SH-SY5Y (cell line): ENCODE measurements around the gene FMN2.

ENCODE experiments used
- GATA2 ChIP-seq: IDR thresholded peaks from 2 replicates; pipeline ENCODE4 v1.6.1; 2011; ENCODE audit warnings: mild to moderate bottlenecking, low read depth, low read length
- GATA3 ChIP-seq: IDR thresholded peaks from 2 replicates; pipeline ENCODE4 v1.6.1; 2011; ENCODE audit warnings: low read depth, mild to moderate bottlenecking, low read length, moderate library complexity

DNA sequence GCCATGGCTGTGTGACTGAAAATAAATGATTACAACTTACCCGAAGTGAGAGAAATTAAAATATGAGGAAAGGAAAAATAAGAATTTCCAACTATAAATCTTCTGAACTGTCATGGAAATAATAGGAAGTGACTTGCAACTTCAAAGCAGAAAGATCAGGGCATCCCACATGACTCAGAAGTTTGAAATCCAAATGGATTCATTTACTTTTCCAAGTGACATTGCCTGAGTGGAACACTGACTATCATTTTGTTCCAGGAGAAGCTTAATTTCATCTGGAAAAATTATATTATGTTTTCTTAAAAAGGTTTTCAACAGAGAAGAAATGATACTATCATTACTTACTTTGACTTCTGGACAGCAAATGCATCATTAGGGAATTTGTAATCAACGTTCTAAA, 409.4 kb downstream of the FMN2 start:
- no peak for TF ChIP-seq GATA2
- no peak for TF ChIP-seq GATA3
